M059J (cell line): ENCODE data around the gene NAGA. TPM values are rescaled to one million over a fixed set of nuclear protein-coding genes. Genes with fewer than 3 reads are reported as not detected.
"Not testable (repeated sequence)": the region's sequence is repeated elsewhere in the genome, so short reads cannot be mapped to it uniquely, and the experiment has no call there.

Experiments used
- DNase-seq: peaks from one replicate; pipeline ENCODE4 v3.0.0-alpha.2; 2012; ENCODE audit warnings: low read depth
- total RNA-seq: library from RNA; depleted of rRNA; stranded (reverse); fragments of >200 nt; shearing (Covaris generic); gene quantifications from 2 replicates; pipeline ENCODE4 v1.2.3, GENCODE V29; 2014

Gene NAGA
- total RNA-seq, 1 experiment from 2014 or later: 25.7 TPM

DNA sequence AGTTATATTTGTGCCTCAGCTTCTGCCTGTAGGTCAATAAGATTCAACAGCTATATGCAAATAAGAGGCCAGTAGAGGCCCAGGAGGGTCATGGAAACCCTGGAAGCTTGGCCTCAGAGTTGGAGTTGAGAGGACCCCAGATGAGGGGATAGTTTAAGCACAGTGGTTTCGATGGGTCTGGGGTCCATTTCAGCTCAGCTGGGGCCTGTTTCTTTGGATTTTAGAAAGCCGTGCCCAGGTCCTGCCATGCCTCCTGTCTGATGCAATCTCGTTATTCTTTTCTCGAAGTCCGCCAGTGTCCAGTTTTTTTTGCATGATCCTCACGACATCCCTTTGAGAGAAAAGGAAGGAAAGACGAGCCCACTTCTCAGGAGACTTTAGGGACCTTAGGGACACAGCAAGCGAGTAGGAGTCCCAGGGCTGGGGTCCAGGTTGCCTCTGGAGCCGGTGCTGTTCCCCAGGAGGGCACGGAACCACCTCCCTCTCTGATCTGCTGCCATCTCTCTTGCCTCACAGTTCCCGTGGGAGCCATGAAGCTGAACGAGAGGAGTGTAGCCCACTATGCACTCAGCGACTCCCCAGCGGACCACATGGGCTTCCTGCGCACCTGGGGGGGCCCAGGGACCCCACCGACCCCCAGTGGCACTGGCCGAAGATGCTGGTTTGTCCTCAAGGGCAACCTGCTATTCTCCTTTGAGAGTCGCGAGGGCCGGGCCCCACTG lies 6.3 kb upstream of the NAGA start:
- no peak for DNase-seq

DNA sequence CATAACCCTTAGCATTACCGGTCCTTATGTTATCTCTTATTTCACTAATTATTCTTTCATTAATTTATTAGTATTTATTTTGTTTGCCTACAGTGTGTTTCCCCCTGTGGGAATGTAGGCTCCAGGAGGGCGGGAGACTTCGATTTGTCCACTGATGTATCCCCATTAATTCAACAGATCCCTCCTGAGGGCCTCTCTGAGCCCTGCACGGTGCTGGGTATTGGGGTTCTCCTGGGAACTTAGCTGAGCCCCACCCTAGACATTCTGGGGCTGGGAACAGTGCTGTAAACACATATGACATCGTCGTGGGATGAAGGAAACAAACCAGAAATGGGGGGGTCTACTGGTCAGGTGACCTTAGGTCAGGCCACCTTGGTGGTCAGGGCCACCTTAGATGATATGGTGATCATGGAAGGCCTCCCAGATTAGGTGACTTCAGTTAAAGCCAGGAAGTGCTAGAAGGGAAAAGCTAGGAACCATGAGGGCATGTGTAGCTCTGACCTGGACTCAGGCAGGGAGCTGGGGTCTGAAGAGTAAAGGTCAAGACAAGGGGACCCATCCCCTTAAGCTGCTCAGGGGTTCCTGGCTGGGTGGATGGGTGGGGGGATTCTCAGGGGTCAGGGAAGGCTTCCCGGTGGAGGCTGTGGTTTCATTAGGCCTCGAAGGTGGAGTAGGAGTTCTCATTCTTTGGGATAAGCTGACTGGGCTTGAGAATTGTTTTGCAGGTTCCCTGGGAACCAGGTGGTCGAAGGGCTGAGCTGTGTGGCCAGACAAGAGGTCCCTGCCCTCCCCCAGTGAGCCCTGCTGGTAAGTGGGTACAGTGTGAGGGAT lies 4.4 kb upstream of the NAGA start:
- no peak for DNase-seq

DNA sequence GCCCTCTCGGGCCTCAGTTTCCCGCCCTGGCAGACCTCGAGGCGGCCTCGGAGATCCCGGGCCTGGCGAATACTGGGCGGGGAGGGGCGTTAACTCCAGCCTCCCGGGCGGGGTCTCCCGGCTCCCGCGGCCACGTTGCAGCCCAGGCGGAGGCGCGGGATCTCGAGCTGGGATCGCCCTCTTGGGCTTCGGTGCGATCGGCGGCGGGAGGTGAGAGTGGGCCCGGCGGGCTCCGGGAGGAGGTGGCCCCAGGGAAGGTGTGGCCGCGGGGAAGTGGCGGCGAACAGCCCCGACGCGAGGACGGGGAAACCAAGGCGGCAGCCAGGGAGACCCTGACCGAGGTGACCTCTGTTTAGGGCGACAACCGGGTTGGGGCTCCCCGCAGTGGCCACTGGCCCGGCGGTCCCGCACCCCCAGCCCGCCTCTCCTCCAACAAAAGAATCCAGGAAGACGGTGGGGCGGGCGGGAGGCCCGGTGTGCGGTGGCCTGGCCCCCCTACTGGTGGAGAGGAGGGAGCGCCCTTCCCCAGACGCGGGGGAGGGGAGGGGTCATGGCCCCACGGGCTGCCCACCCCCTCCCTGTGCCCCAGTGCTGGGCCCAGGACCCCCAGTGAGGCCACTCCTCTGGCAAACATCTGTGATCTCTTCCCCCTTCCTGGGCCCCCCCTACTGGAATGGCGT lies 3.7 kb upstream of the NAGA start, which contains the start of gene PHETA2:
PHETA2 (plus strand) TSS at position 117 of the 680 bp plus-strand sequence. CDS start 3,046 bp downstream, outside the sequence.
- DNase-seq: no peak

DNA sequence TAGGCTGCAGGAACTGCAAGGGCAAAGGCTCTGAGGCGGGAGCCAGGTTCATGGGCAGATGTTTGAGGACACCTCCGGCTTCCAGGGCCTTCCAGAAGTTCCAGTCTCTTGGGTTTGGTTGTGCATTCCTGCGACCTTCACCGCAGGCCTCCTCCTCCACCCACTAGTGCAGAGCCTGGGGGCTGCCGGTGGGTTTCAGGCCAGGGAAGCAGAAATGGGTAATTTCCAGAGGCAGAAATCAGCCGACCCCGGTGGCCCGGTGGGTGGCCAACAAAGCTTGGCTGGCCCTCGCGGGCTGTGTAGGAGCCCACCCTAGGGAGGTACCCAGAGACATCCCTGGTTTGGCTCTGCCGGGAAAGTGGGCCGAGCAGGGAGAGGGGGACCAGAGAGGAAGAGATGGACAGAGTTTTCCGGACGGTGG lies 3.0 kb upstream of the NAGA start:
- DNase-seq: no peak

DNA sequence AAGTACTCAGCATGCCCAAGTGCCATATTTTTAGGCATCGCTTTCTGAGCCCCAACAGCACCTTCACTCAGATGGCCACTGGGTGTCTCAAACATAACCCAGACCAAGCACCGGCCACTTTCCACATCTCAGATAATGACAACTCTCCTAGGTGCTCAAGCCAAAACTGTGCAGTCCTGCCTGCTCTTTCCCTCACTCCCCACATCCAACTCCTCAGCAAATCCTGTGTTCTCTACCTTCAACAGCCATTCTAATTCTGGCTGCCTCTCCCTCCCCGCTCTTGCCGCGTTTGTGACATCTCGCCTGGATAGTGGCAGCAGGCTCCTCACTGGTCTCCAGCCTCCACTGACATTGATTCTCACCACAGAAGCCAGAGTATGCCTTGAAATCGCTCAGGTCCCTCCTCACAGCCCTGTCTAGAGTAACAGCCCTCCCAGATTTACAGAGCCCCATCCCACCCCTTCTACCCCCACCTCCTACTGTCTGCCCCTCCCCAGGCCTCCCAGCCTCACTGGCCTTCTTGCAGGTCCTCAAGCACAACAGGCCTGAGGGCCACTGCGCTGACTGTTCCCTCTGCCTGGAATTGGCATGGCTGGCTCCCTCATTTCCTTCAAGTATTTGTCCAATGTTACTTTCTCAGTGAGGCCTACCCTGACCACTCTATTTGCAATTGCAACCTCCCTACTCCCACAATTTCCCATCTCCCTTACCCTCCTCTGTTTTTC lies 2.2 kb upstream of the NAGA start:
- no peak for DNase-seq

DNA sequence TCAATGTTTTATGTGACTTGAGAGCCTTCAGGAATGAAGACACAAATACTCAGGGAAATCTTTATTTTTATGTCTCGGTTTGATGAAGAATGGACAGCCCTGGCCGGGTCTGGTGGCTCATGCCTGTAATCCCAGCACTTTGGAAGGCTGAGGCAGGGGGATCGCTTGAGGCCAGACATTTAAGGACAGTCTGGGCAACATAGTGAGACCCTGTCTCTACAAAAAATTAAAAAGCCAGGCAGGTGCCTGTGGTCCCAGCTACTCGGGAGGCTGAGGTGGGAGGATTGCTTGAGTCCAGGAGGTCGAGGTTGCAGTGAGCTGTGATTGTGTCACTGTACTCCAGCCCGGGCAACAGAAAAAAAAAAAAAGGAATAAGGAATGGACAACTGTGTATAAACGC lies 896 bp upstream of the NAGA start:
- not testable (repeated sequence) for DNase-seq

DNA sequence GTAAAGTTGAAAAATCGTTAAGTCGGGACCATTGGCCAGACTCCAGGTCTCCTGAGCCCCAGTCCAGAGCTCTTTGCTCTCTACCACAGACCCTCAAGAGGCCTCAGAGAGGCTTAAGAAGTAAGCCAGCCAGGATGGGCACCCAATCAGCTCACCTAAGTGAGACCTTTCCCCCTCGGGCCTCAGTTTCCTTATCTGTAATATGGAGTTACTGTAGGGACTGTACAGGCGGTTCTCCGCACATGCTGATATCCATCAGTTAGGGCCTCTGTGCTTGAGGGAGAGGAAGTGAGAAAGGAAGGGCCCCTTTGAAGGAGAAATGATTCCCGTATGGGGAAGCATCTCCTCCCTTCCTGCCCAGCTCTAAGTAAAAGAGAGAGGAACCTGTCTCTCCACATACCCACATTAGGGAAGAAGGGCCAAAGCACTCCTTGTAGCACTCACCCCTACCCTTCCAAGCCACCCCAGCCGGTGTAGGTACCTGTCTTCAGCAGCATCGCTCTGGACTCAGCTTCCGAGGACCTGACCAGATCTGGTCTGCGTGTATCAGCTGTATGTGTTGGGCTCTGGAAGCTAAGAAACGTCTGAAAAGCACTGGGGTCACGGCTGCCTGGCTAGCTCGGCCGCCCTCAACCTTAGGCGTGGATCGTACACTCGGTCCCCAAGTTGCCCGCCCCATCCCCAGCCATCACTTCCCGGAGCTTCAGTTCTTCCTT lies 653 bp downstream of the NAGA start:
- DNase-seq: no peak

DNA sequence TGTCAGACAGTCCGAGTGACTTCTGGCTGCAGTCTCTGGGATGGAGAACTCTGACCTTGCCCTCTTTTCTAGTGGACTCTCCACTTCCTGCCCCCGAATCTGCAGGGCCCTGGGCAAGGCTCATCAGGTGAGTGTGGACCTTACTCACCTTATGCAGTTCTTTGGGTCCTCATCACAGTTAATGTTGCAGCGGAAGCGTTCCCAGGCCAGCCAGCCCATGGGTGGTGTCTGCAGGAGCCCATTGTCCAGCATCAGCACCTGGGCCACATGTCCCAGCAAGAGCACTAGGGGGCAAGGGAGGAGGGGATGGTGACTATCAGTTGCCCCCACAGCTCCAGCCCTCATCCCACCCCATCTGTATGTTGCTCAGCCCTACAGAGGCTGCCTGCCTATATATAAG lies 2.3 kb downstream of the NAGA start:
- no peak for DNase-seq

DNA sequence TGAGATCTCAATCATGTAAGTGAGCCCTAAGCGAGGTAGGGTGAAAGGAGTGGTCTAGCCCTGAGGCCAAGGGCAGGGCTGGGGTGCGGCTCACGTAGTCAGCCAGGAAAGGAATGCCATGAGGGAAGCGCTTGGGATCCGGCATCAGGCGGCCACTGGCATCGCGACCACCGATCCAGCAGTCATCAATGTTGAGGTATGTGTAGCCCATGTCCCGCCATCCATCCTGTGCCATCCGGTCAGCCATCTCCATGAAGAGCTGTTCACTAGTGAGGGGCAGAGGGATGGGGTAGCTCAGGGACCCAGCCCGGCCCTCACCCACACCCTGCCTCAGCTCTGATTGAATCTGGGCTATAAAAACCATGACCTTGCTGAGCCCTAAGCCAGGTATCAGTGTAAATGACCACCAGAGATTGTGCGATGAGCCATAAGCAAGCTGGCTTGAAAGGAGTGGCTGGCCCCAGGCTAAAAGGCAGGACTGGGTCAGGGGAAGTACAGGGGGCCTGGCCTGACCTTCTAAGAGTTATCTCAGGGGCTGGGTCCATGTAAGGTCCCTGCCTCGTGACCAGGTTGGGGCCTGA lies 2.9 kb downstream of the NAGA start:
- DNase-seq: no peak

DNA sequence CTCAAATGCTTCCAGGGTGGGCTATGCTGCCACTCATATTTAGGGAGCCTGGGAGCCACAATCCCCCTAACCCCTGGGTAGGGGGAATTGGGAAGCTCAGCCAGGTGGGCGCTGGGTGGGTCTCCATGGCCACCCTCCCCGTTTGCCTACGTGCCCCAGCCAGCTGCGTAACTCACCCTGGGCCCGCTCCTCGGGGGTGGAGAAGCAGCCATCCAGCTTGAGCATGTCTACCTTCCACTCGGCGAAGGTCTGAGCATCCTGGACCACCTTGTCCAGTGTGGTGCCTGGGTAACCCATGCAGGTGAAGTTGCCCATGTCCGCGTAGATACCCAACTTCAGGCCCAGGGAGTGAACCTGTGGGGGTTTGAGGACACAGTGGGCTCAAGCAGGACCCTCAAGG lies 3.7 kb downstream of the NAGA start:
- DNase-seq: no peak

DNA sequence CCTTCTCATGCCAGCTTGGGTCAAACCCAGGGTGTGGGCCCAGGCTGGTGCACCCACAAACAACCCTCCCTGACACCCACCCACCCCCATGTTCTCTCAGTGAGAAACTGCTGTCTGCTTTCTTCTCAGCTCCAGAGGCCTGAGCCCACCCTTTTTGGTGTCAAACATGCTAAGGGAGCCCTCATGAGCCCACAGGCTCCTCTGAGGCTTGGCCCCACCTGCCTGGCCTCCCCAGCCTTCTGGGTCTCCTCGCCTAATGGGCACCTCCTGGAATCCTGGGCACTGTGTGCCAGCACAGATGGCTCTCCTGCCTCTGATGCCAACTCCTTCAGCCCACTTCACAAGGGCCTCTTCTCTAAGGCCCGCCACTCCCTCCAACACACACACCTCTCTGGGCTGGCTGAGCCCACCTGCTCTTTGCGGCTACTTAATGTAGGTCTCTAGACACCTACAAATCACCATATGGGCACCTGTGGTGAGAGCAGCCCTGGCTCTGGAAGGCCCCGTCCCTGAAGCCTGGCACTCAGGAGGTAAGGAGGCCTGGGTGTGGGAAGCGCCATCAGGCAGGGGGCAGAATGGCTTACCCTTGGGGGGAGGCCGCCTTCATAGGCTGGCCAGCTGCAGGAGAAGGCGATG lies 4.4 kb downstream of the NAGA start:
- no peak for DNase-seq

DNA sequence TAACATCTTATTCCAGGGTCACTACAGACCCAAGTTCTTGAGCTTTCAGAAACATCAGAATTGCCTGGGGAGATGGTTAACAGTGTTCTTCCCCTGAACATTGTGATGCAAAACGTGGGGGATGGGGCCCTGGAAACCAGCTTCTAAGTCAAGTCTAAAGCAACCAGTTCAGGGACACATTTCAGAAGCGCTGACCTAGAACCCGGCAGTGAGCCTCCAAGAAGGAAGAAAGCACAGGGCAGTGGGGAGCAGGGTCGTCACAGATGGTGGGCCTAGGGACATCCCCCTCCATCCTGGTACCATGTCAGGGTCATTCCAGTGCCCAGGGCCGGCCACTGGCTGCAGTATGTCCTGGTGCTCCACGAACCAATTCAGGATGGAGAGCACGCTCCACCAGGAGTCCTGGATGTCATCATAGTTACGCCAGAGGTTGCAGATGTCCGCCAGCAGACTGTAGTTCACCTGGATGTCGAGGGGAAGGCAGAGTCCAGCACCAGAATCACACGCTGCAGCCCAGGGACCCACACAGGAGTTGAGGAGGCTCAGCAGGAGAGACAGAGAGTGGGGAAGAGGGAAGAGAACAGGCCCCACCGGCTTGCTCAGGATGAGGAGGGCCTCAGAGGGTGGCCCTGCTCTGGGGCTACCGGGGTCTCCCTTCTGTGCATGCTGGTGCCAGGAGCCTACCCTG lies 5.0 kb downstream of the NAGA start:
- no peak for DNase-seq

DNA sequence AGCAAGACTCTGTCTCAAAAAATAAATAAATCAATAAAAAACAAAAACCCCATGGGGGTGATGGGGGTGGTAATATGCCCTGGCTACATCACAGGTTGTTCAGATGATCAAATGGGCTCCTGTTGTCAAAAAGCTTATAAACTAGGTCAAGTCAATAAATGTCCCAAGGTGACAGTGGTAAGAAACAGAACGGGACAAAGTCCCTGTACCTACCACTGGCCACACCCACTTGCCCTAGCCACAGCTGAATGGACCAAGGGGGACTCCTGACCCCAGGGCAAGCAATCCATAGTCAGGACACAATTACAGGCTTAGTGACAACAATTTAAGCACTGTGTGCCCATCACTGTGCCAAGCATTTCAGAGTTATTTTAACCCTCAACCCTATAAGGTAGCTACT lies 6.0 kb downstream of the NAGA start:
- no peak for DNase-seq

DNA sequence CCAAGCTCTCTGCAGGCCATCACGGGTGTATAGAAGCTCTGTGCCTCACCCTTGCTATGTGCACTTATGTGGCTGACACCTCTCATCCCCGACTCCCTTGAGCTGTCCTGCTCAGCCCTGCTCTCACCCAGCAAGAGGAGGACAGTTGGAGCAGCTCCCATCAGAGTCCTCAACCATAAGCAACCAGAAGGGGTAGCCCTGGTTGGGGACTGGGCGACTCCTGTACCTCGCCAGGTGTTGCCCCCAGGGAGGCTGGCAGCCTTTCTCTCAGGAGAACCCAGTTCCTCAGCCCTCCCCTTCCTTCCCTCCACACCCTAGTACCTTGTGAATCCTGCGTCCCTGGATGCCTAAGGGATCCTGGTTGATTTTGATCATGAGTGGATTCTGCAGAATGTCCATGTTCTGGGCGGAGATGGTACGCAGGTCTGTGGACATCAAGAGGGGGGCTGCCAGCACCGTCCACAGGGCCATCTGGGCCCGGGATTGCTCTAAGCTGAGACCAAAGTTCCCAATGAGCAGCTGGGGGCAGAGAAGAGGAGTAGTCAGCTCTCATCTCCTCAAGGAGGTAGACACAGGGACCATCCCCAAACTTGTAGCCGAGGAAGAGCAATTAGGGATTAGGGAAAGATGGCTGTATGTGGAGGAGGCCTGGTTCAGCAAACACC lies 8.0 kb downstream of the NAGA start:
- DNase-seq: no peak

DNA sequence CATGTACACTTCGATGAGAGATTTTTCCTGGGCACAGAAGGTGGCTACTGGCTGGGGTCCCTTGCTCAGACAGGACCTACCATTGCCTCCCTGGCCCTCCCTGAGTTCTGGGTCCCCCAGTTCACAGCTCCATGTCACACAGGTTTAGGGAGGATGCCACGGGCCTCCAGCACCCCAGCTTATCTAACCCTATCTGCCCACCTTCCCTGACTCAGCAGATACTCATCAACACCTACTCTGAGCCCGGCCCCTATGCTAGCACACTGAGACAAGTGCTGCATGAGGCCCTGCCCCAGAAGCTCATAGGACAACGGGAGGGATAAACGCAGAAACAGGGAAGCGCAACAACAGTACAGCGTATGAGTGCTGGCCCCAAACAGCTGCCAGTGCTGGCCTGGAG lies 9.6 kb downstream of the NAGA start:
- DNase-seq: no peak

DNA sequence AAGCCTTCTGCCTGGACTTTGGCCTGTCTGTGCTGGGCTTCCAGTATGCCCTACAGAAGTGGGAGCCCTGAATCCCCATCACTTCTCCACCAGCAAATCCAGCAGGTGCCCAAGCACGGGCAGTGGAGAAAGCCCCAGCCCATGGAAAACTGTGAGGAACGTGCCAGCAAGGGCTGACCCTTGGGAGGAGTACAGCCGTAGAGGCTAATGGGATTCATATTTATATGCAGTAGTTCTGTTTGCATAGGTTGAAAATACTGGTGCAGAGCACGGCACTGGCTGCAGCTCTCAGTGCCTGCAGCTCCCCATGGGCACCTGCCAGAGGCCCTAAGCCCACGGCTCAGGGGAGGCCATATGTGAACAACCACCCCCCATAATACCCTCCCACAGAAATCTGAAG lies 10.1 kb downstream of the NAGA start:
- DNase-seq: no peak

DNA sequence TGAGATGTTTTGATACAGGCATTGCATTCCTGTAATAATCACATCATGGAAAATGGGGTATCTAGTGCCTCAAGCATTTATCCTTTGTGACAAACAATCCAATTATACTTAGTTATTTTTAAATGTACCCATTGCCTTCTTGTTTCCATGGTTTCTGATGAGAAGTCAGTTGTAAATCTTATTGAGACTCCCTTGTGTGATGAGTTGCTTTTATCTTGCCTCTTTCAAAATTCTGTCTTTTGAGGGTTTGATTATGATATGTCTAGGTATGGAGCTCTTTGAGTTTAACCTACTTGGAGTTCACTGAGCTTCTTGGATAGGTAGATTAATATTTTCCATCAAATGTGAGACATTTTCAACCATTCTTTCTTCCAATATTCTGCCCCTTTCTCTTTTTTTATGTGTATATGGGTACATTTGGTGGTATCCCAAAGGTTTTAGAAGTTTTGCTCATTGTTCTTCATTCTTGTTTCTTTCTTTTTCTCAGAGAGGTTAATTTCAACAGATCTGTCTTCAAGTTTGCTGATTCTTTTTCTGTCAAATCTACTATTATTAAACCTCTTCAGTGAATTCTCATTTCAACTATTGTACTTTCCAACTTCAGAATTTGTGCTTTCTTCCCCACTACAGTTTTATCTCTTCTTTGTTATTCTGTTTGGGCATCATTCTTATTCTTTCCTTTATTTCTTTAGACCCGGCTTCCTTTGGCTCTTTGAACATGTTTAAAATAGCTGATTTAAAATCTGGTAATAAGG lies 13.7 kb downstream of the NAGA start:
- no peak for DNase-seq

DNA sequence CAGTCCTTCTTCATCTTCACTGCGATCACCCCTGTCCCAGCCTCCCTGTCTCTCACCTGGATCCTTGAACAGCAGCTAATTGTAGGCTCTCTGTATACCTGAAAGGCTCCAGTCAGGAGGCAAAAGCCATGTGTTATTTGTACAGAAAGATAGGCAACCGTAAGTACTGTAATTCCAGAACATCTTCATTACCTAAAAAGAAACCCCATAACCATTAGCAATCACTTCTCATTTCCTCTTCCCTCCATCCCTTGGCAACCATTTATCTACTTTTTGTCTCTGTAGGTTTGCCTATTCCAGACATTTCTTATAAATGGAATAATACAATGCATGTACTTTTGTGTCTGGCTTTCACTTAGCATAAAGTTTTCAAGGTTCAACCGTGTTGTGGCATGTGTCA lies 17.8 kb downstream of the NAGA start:
- no peak for DNase-seq
